Smooth muscle cell of the brain vasculature (primary cell): ENCODE data around the gene TGFBR1.

Experiments used
- DNase-seq: peaks from one replicate; pipeline ENCODE4 v3.0.0-alpha.2; 2012; ENCODE audit warnings: low read depth, low spot score

The TGFBR1 gene

DNA sequence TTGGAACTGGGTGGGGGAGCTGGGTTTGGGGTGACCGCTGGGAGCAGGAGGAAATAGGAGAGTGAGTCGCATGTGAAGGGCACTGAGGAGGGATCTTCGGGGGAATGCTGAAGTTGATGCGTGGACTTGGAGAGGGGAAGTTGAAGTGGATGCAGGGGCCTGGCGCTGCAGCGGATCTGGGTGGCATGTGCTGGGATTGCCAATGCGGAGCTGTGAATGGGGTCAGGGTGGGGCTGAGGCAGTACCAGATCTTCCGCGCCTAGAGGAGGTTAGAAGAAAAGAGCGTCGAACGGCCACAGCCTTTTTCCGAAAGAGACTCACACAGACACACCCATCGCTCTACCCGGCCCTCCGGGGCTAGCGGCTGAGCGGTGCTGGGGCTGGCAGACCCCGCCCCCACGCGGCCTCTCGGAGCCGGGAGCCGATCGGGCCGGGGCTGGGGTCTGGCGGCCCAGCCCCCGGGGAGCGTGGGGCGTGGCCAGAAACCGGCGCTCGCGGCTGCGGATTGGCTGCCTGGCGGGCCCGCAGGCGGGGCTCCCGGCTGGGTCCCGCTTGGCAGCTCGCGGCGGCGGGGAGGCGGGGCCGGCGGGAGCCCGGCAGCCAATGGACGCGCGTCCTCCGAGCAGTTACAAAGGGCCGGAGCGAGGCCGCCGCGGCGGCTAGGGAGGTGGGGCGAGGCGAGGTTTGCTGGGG, at the start of gene TGFBR1:
TGFBR1 (plus strand) TSS at position 655 of the 693 bp plus-strand sequence. CDS start 93 bp downstream, outside the sequence.
- DNase-seq: peak; percentile 74

DNA sequence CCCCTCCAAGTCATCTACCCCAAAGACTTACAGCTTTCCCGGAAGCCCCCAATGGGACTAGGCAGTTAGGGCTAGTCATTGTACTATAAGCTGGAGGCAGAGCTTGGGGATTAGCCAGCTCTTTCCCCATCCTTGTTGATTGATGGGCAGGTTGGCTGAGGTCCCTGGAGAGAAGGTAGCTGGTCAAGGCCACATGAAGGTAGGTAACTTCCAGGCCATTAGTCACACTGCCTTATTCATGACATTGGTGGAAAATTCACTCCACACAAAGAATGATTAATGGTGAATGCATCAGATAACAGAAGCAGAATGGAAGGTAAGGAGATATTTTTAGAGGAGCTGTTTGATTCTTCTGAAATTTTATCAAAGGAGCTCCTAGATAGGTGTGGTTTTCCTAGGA, 49.5 kb upstream of the TGFBR1 start:
- DNase-seq: no peak

DNA sequence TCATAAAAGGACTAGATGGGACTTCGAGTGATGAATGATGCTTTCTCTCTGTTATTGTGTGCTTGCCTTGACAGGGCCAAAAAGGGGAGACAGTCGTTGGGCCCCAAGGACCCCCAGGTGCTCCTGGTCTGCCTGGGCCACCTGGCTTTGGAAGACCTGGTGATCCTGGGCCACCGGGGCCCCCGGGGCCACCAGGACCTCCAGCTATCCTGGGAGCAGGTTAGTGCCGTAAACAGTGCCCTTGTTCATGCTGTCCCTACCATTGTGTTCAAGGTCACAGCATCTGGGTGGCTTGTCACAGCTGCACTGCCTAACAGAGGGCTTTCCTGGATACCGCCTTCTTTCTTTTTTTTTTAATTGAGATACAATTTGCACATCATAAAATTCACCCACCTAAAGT, 48.7 kb upstream of the TGFBR1 start:
- no peak for DNase-seq

DNA sequence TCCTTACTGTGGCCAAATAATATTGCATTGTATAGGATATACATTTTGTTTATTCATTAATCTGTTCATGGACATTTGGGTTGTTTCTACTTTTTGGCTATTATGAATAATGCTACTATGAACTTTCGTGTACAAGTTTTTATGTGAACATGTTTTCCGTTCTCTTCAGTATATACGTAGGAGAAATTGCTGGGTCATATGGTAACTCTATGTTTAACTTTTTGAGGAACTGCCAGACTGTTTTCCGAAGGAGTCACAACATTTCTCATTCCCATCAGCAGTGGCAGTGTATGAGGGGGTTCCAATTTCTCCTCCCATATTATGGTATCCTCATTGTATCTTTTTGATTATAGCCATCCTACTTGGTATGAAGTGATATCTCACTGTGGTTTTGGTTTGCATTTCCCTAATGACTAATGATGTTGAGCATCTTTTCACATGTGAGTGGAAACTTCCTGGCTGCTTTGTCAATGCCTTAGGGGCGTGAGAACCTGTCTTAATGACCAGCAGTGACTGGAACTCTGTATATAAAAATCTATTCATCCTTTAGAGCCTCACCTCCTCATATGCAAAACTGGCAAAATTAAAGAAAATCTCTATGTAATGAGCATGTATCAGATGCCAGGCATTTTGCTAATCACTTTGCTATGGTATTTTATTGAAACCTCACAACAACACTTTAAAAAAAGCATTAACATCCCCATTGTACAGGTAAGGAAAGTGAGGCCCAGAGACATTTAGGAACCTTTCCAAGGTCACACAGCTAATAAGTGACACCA, 47.8 kb upstream of the TGFBR1 start:
- no peak for DNase-seq

DNA sequence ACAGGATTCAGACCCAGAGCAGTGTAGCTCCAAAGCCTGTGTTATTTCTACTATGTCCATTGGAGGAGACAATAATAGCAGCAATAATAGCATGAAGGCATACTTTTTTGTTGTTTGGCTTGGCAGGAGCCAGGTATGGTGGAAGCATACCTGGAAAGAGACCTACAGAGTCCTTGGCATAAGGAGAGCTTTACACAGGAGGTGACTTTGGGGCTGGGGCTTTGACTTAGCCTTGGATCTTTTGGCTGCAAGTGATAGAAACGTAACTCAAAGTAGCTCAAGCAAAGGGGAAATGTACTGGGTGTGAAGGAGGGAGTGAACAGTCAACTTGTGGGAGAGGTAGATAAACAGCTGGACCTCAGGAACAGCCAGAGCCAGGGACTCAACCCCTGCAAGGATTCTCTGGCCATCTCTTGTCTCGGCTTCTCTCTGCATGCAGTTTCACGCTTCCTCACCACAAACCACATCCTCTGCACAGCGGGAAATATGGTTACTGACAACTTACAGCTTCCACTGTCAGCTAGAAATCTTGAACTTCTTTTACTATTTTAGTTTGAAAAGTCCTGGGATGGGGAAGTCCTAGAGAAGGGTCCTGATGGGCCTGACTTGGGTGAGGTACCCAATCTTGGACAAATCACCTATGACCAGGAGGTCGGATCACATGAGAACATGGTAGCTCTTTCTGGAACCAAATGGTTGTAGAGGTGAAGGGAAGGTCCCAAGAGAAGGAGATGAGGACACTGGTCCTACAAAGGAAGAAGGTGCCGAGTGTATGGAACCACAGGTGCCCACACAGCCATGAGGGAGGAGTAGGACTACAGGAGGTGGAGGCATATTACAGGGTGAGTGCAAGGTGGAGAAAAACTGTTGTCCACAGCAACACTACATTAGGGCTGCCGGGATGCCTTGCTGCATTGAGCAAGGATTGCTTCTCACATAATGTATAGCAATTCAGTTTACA, 47.0 kb upstream of the TGFBR1 start:
- DNase-seq: peak; percentile 81

DNA sequence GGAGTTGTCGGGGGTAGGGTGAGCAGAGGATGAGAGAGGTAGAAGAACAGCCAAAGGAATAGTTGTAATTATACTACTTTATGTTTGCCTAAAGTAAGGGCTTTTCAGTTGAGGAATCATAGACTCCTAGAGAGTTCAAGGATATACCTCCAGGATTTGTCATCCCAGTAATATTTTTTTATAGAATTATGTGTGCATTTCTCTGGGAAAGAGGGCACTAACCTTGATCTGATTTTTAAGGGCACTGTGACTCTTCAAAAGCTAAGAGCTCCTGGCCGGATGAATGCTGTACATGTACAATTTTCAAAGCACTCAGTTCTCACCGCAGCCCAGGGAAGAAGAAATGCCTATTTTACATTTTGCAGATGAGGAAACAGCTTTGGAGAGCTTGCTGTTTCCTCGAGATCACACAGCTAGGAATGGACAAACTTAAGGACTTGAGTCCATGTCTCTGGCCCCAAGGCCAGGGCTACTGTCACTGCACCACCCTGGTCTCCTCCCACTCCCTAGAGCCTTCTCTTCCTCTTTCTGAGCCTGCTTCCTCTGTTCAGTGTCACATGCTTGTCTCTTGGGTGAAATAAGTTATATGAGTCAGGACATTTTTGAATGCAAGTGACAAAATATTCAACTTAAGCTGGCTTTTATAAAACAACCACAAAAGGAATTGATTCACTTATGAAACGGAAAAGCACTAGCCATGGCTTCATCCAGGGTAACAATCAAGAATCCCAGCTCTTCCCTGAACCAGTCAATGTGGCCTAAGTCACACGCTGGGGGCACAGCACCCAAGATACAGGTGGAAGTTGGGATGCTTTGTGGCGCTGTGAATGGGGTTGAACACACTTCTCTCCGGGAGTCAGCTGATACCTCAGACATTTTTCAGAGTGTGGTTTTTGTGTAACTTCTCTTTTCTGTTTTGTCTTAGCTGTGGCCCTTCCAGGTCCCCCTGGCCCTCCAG, 45.7 kb upstream of the TGFBR1 start:
- DNase-seq: no peak

DNA sequence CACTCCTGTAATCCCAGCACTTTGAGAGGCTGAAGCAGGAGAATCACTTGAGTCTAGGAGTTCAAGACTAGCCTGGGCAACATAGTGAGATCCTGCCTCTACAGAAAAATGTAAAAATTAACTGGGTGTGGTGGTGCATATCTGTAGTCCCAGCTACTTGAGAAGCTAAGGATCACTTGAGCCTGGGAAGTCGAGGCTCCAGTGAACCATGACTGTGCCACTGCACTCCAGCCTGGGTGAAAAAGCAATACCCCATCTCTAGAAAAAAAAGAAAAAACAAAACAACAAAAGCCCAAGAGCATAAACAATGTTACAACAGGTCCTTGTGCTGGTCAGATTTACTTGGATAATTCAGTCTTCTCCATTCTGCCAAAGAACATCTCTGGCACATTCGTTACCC, 44.3 kb upstream of the TGFBR1 start:
- DNase-seq: no peak

DNA sequence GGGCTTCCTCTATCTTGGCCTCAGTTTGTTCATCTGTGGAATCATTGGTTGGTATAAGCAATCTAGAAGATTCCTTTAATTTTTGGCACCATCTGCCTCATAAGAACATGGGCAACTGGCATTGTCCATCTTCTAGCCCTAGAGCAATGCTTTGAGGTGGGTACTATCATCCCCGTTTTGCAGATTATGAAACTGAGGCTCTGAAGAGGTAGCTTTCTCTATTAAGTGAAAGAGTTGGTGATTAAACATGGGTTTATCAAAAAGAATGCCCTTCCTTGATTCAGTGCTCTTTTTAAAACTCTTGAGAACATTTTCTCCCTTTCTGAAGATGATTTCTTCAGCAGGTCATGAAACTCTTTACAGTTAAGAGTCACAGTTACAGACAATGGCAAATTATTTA, 42.4 kb upstream of the TGFBR1 start:
- DNase-seq: no peak

DNA sequence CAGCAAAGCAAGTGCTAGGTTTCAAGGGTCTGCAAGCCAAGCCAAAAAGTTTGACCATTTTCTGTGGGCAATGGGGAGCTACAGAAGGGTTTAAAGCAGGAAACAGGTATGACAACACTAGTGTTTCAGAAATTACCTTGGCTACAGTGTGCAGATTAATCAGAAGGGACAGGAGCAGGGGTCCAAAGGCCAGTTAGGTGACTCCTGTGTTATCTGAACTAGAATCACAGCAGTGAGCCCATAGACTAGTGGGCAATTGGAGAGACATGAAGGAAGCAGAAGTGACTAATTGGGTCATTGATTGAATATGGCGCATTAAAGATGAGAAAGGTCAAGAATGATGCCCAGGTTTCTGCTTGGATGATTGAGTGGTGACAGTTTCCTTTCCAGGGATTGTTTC, 41.4 kb upstream of the TGFBR1 start:
- DNase-seq: no peak

DNA sequence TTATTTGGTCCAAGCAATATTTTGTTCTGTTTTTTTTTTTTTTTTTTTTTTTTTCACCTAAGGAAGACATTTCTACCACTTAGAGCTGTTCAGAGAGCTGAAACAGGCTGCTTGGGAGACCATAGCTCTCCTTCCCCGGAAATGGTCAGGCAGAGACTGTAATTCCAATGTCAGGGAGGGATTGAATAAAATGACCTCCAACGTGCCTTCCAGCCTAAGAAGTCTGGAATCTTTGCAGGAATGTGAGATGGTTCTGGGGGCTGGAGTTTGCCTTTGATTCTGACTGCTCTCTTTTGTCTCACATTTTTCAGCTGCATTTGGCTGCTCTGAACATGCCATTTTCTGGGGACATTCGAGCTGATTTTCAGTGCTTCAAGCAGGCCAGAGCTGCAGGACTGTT, 38.3 kb upstream of the TGFBR1 start:
- DNase-seq: no peak

DNA sequence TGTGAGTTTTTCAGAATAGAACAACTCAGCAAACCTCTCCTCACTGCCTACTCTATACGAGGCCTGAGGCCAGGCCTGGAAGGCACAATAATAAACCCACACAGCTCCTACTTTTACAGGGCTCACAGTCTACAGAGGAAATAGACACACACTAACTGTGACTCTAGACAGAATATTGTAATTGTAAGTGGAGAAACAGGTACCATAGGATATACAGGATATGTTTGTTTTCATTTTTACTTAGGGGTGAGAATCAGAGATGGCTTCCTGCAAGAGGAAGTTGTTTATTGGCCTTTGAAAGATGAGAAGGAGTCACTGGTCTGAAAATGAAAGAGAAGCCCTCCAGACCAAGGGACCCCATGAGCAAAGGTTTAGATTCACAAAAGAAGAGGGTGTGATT, 35.8 kb upstream of the TGFBR1 start:
- DNase-seq: no peak

DNA sequence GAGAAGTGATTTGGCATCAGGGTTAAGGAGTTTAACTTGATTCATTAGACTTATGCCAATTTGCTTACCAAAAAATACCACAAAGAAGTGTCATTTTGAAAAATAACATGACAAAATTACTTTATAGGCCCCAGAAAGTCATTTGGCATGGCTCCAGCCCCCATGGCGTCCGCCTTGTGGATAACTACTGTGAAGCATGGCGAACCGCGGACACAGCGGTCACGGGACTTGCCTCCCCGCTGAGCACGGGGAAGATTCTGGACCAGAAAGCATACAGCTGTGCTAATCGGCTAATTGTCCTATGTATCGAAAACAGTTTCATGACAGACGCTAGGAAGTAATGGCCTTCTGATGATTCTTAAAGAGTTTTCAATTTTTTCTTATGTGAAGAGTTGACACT, 35.4 kb upstream of the TGFBR1 start:
- DNase-seq: no peak

DNA sequence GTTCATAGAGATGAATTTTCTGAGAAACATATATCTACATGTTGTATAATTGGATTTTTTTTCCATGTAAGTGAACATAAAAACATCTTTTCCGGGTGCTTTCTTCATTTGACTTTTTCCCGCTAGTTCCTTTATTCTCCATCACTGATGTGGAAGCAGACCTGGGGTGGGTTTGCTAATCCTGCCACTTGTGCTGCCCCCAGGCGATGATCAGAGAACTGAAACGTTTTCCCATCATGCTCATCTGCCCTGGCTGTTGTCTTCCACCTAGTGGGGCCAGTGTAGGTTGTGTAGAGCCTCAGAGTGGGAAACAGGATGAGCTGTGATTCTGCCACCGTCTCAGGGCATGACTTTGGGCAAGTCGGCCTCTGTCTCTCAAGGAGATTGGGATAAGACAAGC, 34.2 kb upstream of the TGFBR1 start:
- no peak for DNase-seq

DNA sequence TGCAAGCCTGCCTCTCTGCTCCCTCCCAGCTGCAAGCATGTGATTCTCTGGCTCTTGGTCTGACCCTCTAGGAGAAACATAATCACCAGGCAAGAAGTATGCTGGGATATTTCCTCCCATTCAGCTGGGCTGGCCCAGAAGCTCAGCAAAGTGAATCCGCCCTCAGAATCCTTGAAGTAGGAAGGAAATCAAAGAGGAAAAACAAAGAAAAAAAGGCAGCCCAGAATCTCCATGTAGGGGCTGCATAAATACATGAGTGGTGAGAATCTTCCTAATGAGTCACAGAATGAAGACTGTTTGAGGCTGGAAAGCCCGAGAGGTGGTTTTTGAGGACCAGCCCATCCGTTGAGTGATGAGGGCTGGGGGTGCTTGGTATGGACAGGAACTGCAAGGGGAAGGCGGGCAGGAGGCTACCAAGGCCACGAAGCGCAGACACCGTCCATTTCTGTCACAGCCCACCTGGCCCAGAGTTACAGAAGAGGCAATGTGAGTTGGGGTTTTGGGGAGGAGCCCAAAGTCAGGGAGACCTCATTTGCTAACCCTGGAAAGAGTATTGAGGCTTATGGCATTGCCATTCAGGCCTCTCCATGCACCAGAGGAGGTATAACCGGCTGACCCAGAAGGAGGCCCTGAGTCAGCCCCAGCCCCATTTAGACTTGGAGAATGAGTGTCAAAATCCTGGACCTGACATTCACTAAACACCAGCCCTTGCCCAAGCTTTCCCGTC, 33.4 kb upstream of the TGFBR1 start:
- no peak for DNase-seq

DNA sequence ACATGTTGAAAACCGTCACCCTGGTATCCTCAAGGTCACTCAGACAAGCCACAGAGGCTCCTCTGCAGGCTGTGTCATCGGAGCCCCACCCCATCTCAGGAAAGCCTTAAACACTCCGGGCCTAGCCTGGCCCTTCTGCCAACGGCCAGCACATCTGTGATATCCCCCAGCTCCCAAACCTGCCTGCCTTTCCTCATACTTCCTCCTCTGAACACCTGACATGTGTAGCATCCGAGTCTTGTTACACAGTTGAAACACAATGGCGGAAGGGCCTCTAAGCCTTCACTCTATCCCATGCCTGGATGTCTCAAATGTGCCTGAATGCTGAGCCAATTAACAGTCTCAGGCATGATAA, 32.9 kb upstream of the TGFBR1 start:
- DNase-seq: no peak

DNA sequence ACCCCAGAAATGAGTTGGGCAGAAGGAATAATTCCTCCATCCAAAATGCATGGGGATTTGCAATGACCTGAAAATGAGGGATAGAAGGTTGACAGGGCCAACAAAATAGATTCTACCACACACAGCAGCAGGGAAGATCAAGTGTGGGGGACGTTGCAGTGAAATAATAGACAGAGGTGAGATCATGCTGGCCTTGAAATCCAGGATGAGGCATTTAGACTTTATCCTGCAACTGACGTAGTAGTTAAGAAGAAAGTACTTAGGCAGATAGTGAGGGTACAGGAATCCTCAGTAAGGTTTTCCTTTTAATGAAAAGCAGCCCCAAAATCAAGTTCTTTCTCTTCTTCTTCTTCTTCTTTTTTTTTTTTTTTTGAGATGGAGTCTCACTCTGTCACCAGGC, 31.6 kb upstream of the TGFBR1 start:
- DNase-seq: no peak

DNA sequence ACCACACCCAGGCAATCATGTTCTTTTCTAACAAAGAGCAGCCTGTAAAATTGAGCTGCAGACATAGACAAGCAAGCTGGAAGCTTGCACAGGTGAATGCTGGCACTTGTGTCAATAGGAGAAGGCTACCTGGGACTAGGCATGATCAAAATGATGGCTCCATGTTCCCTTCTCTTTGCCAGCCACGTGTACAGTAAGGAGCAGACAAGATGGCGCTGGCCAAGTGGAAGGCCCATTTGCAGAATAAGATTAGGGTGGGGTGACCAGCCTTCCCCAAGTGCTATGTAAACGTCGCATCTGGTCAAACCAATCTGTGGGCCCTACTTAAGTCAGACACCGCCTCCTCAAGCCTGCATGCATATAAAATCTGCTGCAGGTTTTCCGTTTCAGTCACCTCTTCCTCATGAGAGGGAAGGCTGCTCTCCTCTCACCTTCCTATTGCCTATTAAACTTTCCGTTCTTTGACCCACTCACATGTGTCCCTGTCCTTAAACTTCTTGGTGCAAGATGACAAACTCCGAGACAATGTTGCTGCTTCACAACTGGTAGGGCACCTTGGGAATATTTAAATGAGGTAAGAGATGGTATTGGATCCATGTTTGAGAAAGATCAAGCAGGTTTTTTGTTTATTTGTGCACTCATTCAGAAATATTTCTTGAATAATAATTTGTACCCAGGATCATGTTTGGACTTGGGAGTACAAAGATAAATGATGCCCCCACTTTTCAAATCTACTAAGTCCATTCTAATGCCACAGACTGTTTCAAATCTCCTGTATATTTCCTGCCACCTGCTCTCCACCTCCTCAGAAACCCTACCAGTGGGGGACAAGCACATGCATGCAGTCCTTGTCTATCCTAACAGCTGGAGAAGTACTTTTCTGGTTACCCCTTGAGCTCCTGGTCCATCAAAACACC, 30.7 kb upstream of the TGFBR1 start:
- DNase-seq: no peak

DNA sequence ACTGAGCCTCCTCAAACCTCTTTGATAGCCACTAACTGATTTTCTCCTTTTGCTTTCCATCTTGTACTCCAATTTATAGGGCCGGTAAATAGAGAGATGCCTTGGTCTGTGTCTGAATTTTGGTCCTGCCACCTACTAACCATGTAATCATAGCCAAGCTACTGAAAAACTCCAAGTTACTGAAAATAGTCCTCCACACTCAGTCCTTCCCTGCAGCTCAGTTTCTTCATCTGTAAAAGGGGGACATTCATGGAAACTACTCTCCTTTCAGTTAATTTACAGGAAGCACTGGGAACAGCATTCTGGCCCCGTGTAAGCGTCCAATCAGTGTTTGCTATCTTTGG, 30.0 kb upstream of the TGFBR1 start:
- DNase-seq: no peak

DNA sequence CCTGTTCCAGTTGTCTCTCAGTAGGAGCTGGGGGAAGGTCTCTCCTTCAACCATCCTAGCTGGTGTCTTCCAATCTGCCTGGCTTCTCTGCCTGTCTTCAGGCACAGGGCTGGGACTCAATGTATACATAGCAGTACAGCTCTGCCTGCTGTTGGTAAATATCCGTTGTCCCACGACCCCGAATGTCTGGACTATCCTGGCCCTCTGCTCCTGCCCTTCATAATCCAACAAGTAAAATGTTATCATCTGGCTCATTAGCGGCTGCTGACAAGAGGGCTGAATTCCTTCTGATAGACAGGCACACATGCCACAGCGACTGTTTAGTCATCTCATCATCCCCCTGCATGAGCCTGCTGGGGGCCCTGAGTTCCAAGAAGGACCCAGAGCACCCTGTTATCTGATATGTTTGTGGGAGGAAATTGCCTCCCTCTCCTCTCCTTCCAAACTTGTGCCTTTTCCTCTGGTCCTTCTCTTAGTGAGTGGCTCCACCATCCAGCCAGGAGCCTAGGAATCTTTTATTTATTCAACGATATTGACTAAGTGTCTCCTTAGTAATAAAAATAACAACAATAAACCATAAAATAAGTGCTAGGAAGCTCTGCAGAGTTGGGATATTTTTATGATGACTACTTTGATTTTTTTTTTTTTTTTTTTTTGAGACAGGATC, 29.5 kb upstream of the TGFBR1 start:
- peak; percentile 50 for DNase-seq
